SK-N-SH treated with all-trans-retinoic acid at 6 μM for 48 hours (cell line): ENCODE results near the gene GPR139.

Experiments
- ATAC-seq: fragments of 200-7000 bp; cut with Tn5 transposase; 3 replicates; pipeline ENCODE4 v1.9.1; 2020; ENCODE audit warnings: mild to moderate bottlenecking, moderate library complexity
- ESRRG ChIP-seq: fragments of 250-450 bp; sonication (Bioruptor Pico); IDR thresholded peaks from 2 replicates; pipeline ENCODE4 v1.6.1; 2021; ENCODE audit warnings: mild to moderate bottlenecking
- ISL1 ChIP-seq: fragments of 250-450 bp; sonication (Bioruptor Pico); IDR thresholded peaks from 2 replicates; pipeline ENCODE4 v2.1.2; 2022; ENCODE audit warnings: mild to moderate bottlenecking, moderate library complexity
- OSR1 ChIP-seq: fragments of 250-450 bp; sonication (Bioruptor Pico); IDR thresholded peaks from 2 replicates; pipeline ENCODE4 v1.8.0; 2022; ENCODE audit warnings: moderate library complexity, mild to moderate bottlenecking, inconsistent platforms
- TCF4 ChIP-seq: fragments of 250-450 bp; sonication (Bioruptor Pico); IDR thresholded peaks from 2 replicates; pipeline ENCODE4 v1.8.0; 2021; ENCODE audit warnings: mild to moderate bottlenecking, moderate library complexity, borderline replicate concordance
- ZC3H10 ChIP-seq: fragments of 250-450 bp; sonication (Bioruptor Pico); IDR thresholded peaks from 2 replicates; pipeline ENCODE4 v1.5.1; 2021; ENCODE audit warnings: mild to moderate bottlenecking, moderate library complexity
- ZFP3 ChIP-seq: fragments of 250-450 bp; sonication (Bioruptor Pico); IDR thresholded peaks from 2 replicates; pipeline ENCODE4 v1.5.0; 2020; ENCODE audit warnings: mild to moderate bottlenecking, moderate library complexity
- ZFP30 ChIP-seq: fragments of 450-650 bp; formaldehyde crosslinking; IDR thresholded peaks from 2 replicates; pipeline ENCODE4 v1.5.0; 2022; ENCODE audit warnings: mild to moderate bottlenecking, moderate library complexity
- ZNF565 ChIP-seq: fragments of 450-650 bp; formaldehyde crosslinking; conservative IDR thresholded peaks from 2 replicates; pipeline ENCODE4 v1.5.0; 2020; ENCODE audit warnings: low read depth, mild to moderate bottlenecking, moderate library complexity
- ZNF8 ChIP-seq: fragments of 450-650 bp; formaldehyde crosslinking; IDR thresholded peaks from 2 replicates; pipeline ENCODE4 v1.5.0; 2020; ENCODE audit warnings: mild to moderate bottlenecking, moderate library complexity

Gene GPR139

GRCh38 chr16:19984135-19984534 is 89.6 kb downstream of the GPR139 start:
- TF ChIP-seq ZNF565 (CRISPR knock-in tag) (no peak), ESRRG (CRISPR knock-in tag) (no peak), ZFP3 (CRISPR knock-in tag) (no peak), ISL1 (CRISPR knock-in tag) (no peak), TCF4 (CRISPR knock-in tag) (no peak), OSR1 (CRISPR knock-in tag) (no peak), ZNF8 (CRISPR knock-in tag) (no peak), ZC3H10 (CRISPR knock-in tag) (no peak), ZFP30 (CRISPR knock-in tag) (no peak)
- TF ChIP-seq, all 23 proteins: peak for 0
- no peak for ATAC-seq
